Measurements from ENCODE around the gene HOXD11. TPM values are rescaled to one million over a fixed set of nuclear protein-coding genes. Genes with fewer than 3 reads are reported as not detected.
A peak's percentile ranks its signal among the peaks of the same experiment; 100 is the strongest.

The HOXD11 gene
- total RNA-seq, 4 donors from 2014 or later: not detected

- no peak for ATAC-seq
- peaks cover 98% of the 10 kb centered on the region for H3K27me3 ChIP-seq
These were observed 32.0 kb downstream of the HOXD11 start for GRCh38 chr2:176138923-176139660.

GRCh38 chr2:176139661-176140512, 32.8 kb downstream of the HOXD11 start:
- Histone ChIP-seq H3K36me3 (no peaks in the 10 kb centered on the region), H3K9me3 (no peaks in the 10 kb centered on the region), H3K4me3 (peak overlapping the region in 1 of 2 donors; percentile 52), H3K27ac (peak overlapping the region in 3 of 4 donors; percentile 58 to 59 (median 59)), H3K4me1 (peaks cover 0 to 35% (median 15%) of the 10 kb centered on the region in 3 donors), H3K27me3 (peaks cover 95% of the 10 kb centered on the region)
- no peak for ATAC-seq
- TF ChIP-seq EP300 (IDR thresholded peaks at IDR 0.05): no peak
- TF ChIP-seq POLR2A (IDR thresholded peaks at IDR 0.05): no peak
- TF ChIP-seq CTCF (IDR thresholded peaks at IDR 0.05): no peak
- TF ChIP-seq POLR2AphosphoS5 (IDR thresholded peaks at IDR 0.05): no peak
- 13 to 21% methylated on average over 23 to 34 of the region's 41 CpGs for WGBS, 2 donors (ENCODE audit: low coverage in 1 of 2)

More at GRCh38 chr2:176138923-176139660, 32.0 kb downstream of the HOXD11 start:
- TF ChIP-seq CTCF (IDR thresholded peaks at IDR 0.05): no peak
- Histone ChIP-seq H3K4me3 (peak overlapping the region in 1 of 2 donors; percentile 52), H3K4me1 (peaks cover 0 to 35% (median 15%) of the 10 kb centered on the region in 3 donors), H3K27ac (peak overlapping the region in 3 of 4 donors; percentile 50 to 59 (median 59)), H3K9me3 (no peaks in the 10 kb centered on the region), H3K36me3 (no peaks in the 10 kb centered on the region)
- WGBS, 2 donors (ENCODE audit: low coverage in 1 of 2): 15 to 24% methylated on average over 8 to 26 of the region's 28 CpGs

- peaks cover 0 to 35% (median 15%) of the 10 kb centered on the region in 3 donors for H3K4me1 ChIP-seq
- no peaks in the 10 kb centered on the region for H3K9me3 ChIP-seq
- no peaks in the 10 kb centered on the region for H3K36me3 ChIP-seq
- H3K27ac ChIP-seq: peak overlapping the region in 3 of 4 donors; percentile 58 to 59 (median 59)
- H3K4me3 ChIP-seq: peak overlapping the region; percentile 5 to 52
- 37 to 41% methylated on average over 7 of the region's 48 CpGs for WGBS, 2 donors (ENCODE audit: low coverage in 1 of 2)
- H3K27me3 ChIP-seq: peaks cover 95% of the 10 kb centered on the region
- peak; percentile 81 for ATAC-seq
- TF ChIP-seq CTCF (IDR thresholded peaks at IDR 0.05) (peak; percentile 71 to 89 (median 88)), POLR2A (IDR thresholded peaks at IDR 0.05) (no peak)
These were observed 33.6 kb downstream of the HOXD11 start for GRCh38 chr2:176140513-176141317.

GRCh38 chr2:176142281-176142680, 35.2 kb downstream of the HOXD11 start:
- no peak for ATAC-seq
- no peak for TF ChIP-seq POLR2A (IDR thresholded peaks at IDR 0.05)
- no peak for TF ChIP-seq POLR2AphosphoS5 (IDR thresholded peaks at IDR 0.05)
- TF ChIP-seq EP300 (IDR thresholded peaks at IDR 0.05): no peak
- no peak for TF ChIP-seq CTCF (IDR thresholded peaks at IDR 0.05)
- Histone ChIP-seq H3K4me3 (no peak overlapping the region), H3K36me3 (no peaks in the 10 kb centered on the region), H3K4me1 (peaks cover 0 to 23% (median 8%) of the 10 kb centered on the region in 3 donors), H3K27me3 (peaks cover 95% of the 10 kb centered on the region), H3K9me3 (no peaks in the 10 kb centered on the region), H3K27ac (no peak overlapping the region)
- 80% methylated on average over 1 of the region's 2 CpGs; no CpG with 5 or more reads in 1 of the 2 donors for WGBS, 2 donors (ENCODE audit: low coverage in 1 of 2)
